ENCODE results near the gene F8. TPM values are rescaled to one million over a fixed set of nuclear protein-coding genes. Genes with fewer than 3 reads are reported as not detected.
"Not testable (repeated sequence)": the region's sequence is repeated elsewhere in the genome, so short reads cannot be mapped to it uniquely, and the experiment has no call there.

F8 gene
- total RNA-seq, 6 donors from 2014 or later = 4.3 to 47.1 (median 21.7) TPM

GRCh38 chrX:155023907-155024833, 1.6 kb upstream of the F8 start:
- 85 to 90% methylated on average over 6 of the region's 6 CpGs for WGBS, 2 donors
- Histone ChIP-seq H3K27me3 (no peaks in the 10 kb centered on the region), H3K4me1 (peaks cover 0 to 4% (median 2%) of the 10 kb centered on the region in 4 donors), H3K36me3 (no peaks in the 10 kb centered on the region), H3K4me3 (no peak overlapping the region), H3K27ac (no peak overlapping the region), H3K9me3 (no peaks in the 10 kb centered on the region)
- DNase-seq = no peak
- TF ChIP-seq POLR2AphosphoS5 (IDR thresholded peaks at IDR 0.05) (no peak), EP300 (IDR thresholded peaks at IDR 0.05) (no peak), POLR2A (IDR thresholded peaks at IDR 0.05) (no peak), CTCF (IDR thresholded peaks at IDR 0.05) (no peak)
- ATAC-seq (ENCODE audit: low FRiP score in 2 of 2) = no peak

DNA sequence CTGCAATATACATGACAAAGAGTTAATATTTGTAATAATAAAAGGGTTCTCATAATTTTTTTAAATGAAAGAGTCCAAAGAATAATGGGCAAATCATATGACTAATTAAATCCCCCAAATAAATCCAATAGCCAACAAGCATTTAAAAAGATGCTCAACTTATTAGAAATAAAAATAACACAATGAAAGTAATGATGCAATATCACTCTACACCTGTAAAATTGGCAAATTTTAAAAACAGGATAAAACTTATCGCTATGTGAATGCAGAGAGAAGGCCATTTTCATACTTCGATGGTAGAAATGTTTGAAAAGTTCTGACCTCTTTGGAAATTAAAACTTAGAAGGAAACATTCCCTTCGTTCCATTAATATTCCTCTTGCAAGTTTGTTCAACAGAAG, 1.9 kb downstream of the F8 start:
- no peaks in the 10 kb centered on the region for H3K27me3 ChIP-seq
- H3K36me3 ChIP-seq = no peaks in the 10 kb centered on the region
- no peaks in the 10 kb centered on the region for H3K9me3 ChIP-seq
- H3K4me3 ChIP-seq = peak overlapping the region in 2 of 4 donors; percentile 10 to 33
- H3K27ac ChIP-seq = no peak overlapping the region
- DNase-seq (no peak), ATAC-seq (ENCODE audit: low FRiP score in 2 of 2) (no peak)
- no peaks in the 10 kb centered on the region for H3K4me1 ChIP-seq
- TF ChIP-seq POLR2AphosphoS5 (IDR thresholded peaks at IDR 0.05) = no peak
- TF ChIP-seq EP300 (IDR thresholded peaks at IDR 0.05) = no peak
- TF ChIP-seq CTCF (IDR thresholded peaks at IDR 0.05) = no peak
- no peak for TF ChIP-seq POLR2A (IDR thresholded peaks at IDR 0.05)
- WGBS, 2 donors = 82 to 93% methylated on average over 3 of the region's 3 CpGs

GRCh38 chrX:155009994-155010472, 12.5 kb downstream of the F8 start:
- Histone ChIP-seq H3K27ac (peak overlapping the region in 2 of 4 donors; percentile 35 to 42), H3K4me1 (no peaks in the 10 kb centered on the region), H3K4me3 (no peak overlapping the region), H3K36me3 (no peaks in the 10 kb centered on the region), H3K9me3 (no peaks in the 10 kb centered on the region), H3K27me3 (no peaks in the 10 kb centered on the region)
- ATAC-seq (ENCODE audit: low FRiP score in 2 of 2) = no peak
- WGBS, 2 donors = 33 to 64% methylated on average over 2 to 3 of the region's 3 CpGs
- no peak for DNase-seq
- no peak for TF ChIP-seq POLR2AphosphoS5 (IDR thresholded peaks at IDR 0.05)
- no peak for TF ChIP-seq POLR2A (IDR thresholded peaks at IDR 0.05)
- TF ChIP-seq CTCF (IDR thresholded peaks at IDR 0.05) = no peak
- TF ChIP-seq EP300 (IDR thresholded peaks at IDR 0.05) = no peak

GRCh38 chrX:155008578-155008977, 13.9 kb downstream of the F8 start:
- peak in 1 of 2 donors; percentile 65 for ATAC-seq (ENCODE audit: low FRiP score in 2 of 2)
- not testable (repeated sequence) for H3K27me3 ChIP-seq, DNase-seq, H3K4me3 ChIP-seq, H3K27ac ChIP-seq, H3K36me3 ChIP-seq, H3K9me3 ChIP-seq, H3K4me1 ChIP-seq
- WGBS, 2 donors = 98 to 100% methylated on average over 1 to 3 of the region's 12 CpGs

DNA sequence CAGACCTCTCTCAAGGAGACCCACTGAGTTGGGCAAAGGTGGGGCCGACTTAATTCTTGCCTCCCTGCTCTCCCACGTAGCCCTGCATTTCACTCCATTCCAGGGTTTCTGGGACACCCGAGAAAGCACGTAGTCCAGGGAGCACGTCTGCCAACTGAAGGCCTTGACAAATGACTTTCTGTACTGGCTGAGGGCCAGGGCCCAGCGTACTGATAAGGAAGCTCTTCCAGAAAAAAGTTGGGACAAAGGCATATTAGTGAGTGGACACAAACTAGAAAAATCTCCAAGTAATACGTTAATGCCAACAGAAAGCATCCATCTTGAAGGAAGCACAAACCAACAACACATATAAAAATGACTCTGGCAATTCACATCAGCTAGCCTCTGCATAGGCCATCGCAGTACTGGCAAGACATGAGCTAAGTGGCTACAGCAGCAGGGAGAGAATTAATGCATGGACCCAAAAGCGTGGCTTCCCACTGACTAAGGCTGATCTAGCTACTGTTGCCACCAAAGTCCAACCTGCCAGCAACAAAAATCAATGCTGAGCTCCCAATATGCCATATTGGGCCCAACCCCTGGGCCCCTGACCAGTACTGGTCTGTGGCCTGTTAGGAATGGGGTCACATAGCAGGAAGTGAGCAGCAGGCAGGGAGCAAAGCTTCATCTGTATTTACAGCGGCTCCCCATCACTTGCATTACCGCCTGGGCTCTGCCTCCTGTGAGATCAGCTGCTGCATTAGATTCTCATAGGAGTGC, 15.4 kb downstream of the F8 start:
- DNase-seq; H3K4me1 ChIP-seq; H3K27me3 ChIP-seq; H3K36me3 ChIP-seq; ATAC-seq (ENCODE audit: low FRiP score in 2 of 2); H3K4me3 ChIP-seq; H3K9me3 ChIP-seq: not testable (repeated sequence)
- peak overlapping the region in 1 of 4 donors; percentile 21 for H3K27ac ChIP-seq
- 46 to 69% methylated on average over 4 to 10 of the region's 11 CpGs for WGBS, 2 donors

DNA sequence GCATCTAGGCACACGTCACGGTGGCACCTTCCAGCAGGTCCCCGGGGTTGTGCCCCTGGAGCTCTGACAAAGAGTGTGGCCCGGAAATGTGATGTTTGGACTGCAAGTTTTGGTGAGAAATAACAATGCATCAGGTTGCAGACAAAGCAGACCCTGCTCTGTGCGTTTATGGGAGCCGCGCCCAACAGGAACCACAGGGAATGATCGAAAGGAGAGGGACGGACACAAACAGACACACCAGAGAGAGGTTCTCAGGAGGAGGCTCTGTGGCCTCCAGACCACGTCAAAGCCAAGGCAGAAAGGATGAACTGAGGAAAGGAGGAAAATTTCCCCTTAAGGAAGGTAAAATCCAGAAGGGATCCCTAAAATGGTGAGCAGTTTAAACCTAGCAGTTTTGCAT, 16.1 kb downstream of the F8 start:
- H3K9me3 ChIP-seq; H3K27me3 ChIP-seq; H3K4me1 ChIP-seq; DNase-seq; H3K36me3 ChIP-seq; H3K27ac ChIP-seq; H3K4me3 ChIP-seq; ATAC-seq (ENCODE audit: low FRiP score in 2 of 2): not testable (repeated sequence)
- WGBS, 2 donors = no CpG with 5 or more reads among the region's 10 CpGs
